SKM-1 (cell line): Measurements from ENCODE around the gene ZNF185.
"Not testable (repeated sequence)": the region's sequence is repeated elsewhere in the genome, so short reads cannot be mapped to it uniquely, and the experiment has no call there.

Source experiments
- DNase-seq: peaks from one replicate; lab custom pipeline; 2025; ENCODE audit not compliant: unreplicated experiment; lab: John Stamatoyannopoulos, UW

ZNF185 gene

GRCh38 chrX:152895121-152895520, 2.7 kb upstream of the ZNF185 start:
- DNase-seq, result no peak

- no peak for DNase-seq
Measured at GRCh38 chrX:152895724-152896420, 2.0 kb upstream of the ZNF185 start.

GRCh38 chrX:152896450-152896849, 1.4 kb upstream of the ZNF185 start:
- DNase-seq, result no peak

- no peak for DNase-seq
Measured at GRCh38 chrX:152898442-152898841, 575 bp downstream of the ZNF185 start.

- no peak for DNase-seq
Measured at GRCh38 chrX:152899111-152899873, 1.4 kb downstream of the ZNF185 start.

GRCh38 chrX:152899874-152900719, 2.2 kb downstream of the ZNF185 start:
- DNase-seq, result no peak

- no peak for DNase-seq
Measured at GRCh38 chrX:152900937-152901445, 3.1 kb downstream of the ZNF185 start.

GRCh38 chrX:152901816-152902501, 4.1 kb downstream of the ZNF185 start:
- no peak for DNase-seq

- DNase-seq, result no peak
Measured at GRCh38 chrX:152902502-152902820, 4.6 kb downstream of the ZNF185 start.

GRCh38 chrX:152903589-152903988, 5.7 kb downstream of the ZNF185 start:
- DNase-seq, result no peak

GRCh38 chrX:152904151-152905080, 6.5 kb downstream of the ZNF185 start:
- DNase-seq, result no peak

GRCh38 chrX:152905081-152905420, 7.2 kb downstream of the ZNF185 start:
- DNase-seq, result no peak

GRCh38 chrX:152907084-152907651, 9.3 kb downstream of the ZNF185 start:
- DNase-seq, result no peak

GRCh38 chrX:152908486-152908885, 10.6 kb downstream of the ZNF185 start:
- DNase-seq, result no peak

- DNase-seq, result not testable (repeated sequence)
Measured at GRCh38 chrX:152910018-152910417, 12.2 kb downstream of the ZNF185 start.

GRCh38 chrX:152912106-152912505, 14.2 kb downstream of the ZNF185 start:
- DNase-seq, result no peak

GRCh38 chrX:152912641-152913040, 14.8 kb downstream of the ZNF185 start:
- DNase-seq, result no peak

- DNase-seq, result peak; percentile 5
Measured at GRCh38 chrX:152913346-152913745, 15.5 kb downstream of the ZNF185 start.

GRCh38 chrX:152913910-152914309, 16.0 kb downstream of the ZNF185 start:
- DNase-seq, result no peak
